CD14-positive monocyte (primary cell): ENCODE data around the gene MYOCD. TPM values are rescaled to one million over a fixed set of nuclear protein-coding genes. Genes with fewer than 3 reads are reported as not detected.

Experiments
- DNase-seq, 3 donors: peaks; one replicate each; pipeline ENCODE4 v3.0.0-alpha.2; 2011 to 2022
- H2AFZ ChIP-seq: 2 replicates; pipeline ENCODE4 v1.6.0; 2012; ENCODE audit warnings: mild to moderate bottlenecking, low read depth, low read length, inconsistent platforms; ENCODE audit not compliant: insufficient read depth, poor library complexity, severe bottlenecking
- H3K27ac ChIP-seq, 2 donors: 1 replicate in 1 of 2; 2 replicates in 1 of 2; pipeline ENCODE4 v1.5.1; 2012 to 2013; ENCODE audit warnings: low read length in 2 of 2, control low read depth in 1 of 2, inconsistent platforms in 1 of 2, low read depth in 1 of 2, mild to moderate bottlenecking in 1 of 2
- H3K27me3 ChIP-seq, 2 donors: one replicate each; pipeline versions ENCODE4 v1.6.0 to v1.6.1; 2011 to 2013; ENCODE audit warnings: low read length in 2 of 2; ENCODE audit not compliant: control insufficient read depth in 2 of 2, insufficient read depth in 2 of 2
- H3K36me3 ChIP-seq, 2 donors: replicated peaks in 1 of 2; 1 replicate in 1 of 2; 2 replicates in 1 of 2; pipeline versions ENCODE4 v1.5.1 to v1.6.1; 2012 to 2013; ENCODE audit warnings: low read length in 2 of 2, control low read depth in 1 of 2, inconsistent platforms in 1 of 2, mild to moderate bottlenecking in 1 of 2; ENCODE audit not compliant: insufficient read depth in 2 of 2, control insufficient read depth in 1 of 2
- H3K4me1 ChIP-seq, 2 donors: 1 replicate in 1 of 2; 2 replicates in 1 of 2; pipeline versions ENCODE4 v1.5.1 to v1.6.1; 2012 to 2013; ENCODE audit warnings: low read length in 2 of 2, control low read depth in 1 of 2, inconsistent platforms in 1 of 2, mild to moderate bottlenecking in 1 of 2, moderate library complexity in 1 of 2; ENCODE audit not compliant: insufficient read depth in 2 of 2, control insufficient read depth in 1 of 2
- H3K4me2 ChIP-seq: replicated peaks from 2 replicates; pipeline ENCODE3; 2012; ENCODE audit warnings: low read length, moderate library complexity, mild to moderate bottlenecking; ENCODE audit not compliant: poor library complexity, severe bottlenecking; ENCODE audit errors: extremely low read depth
- H3K4me3 ChIP-seq, 3 experiments: fragments of 200-600 bp in 1 of 3; sonication (generic) in 1 of 3; replicated peaks in 1 of 3; 1 replicate in 2 of 3; 2 replicates in 1 of 3; pipeline ENCODE4 v1.5.1; 2011 to 2013; ENCODE audit warnings: low read length in 3 of 3, mild to moderate bottlenecking in 3 of 3, control low read depth in 2 of 3, low read depth in 2 of 3, inconsistent platforms in 1 of 3, moderate library complexity in 1 of 3
- H3K79me2 ChIP-seq: 2 replicates; pipeline ENCODE4 v1.6.0; 2012; ENCODE audit warnings: mild to moderate bottlenecking, control low read depth, inconsistent platforms, low read length, moderate library complexity; ENCODE audit not compliant: insufficient read depth
- H3K9ac ChIP-seq: 2 replicates; pipeline ENCODE4 v1.6.0; 2017; ENCODE audit warnings: low read length, mild to moderate bottlenecking; ENCODE audit not compliant: insufficient read depth, poor library complexity, severe bottlenecking
- H3K9me3 ChIP-seq, 2 donors: replicated peaks in 1 of 2; 1 replicate in 1 of 2; 2 replicates in 1 of 2; pipeline versions ENCODE4 v1.5.1 to v1.6.1; 2012 to 2013; ENCODE audit warnings: low read length in 2 of 2, control low read depth in 1 of 2; ENCODE audit not compliant: control insufficient read depth in 1 of 2, insufficient read depth in 1 of 2
- H4K20me1 ChIP-seq: 2 replicates; pipeline ENCODE4 v1.6.0; 2012; ENCODE audit warnings: mild to moderate bottlenecking, low read length, control low read depth, moderate library complexity; ENCODE audit not compliant: insufficient read depth
- H3K27ac Mint-ChIP-seq, 7 donors: one replicate each; pipeline ENCODE4 v1.8.0; 2020; ENCODE audit warnings: mild to moderate bottlenecking in 7 of 7, mixed read lengths in 7 of 7, moderate library complexity in 6 of 7, inconsistent platforms in 2 of 7
- H3K27me3 Mint-ChIP-seq, 3 donors: one replicate each; pipeline ENCODE4 v1.8.0; 2021 to 2022; ENCODE audit warnings: low read depth in 3 of 3, mild to moderate bottlenecking in 3 of 3, mixed read lengths in 3 of 3, moderate library complexity in 3 of 3, inconsistent platforms in 1 of 3
- H3K36me3 Mint-ChIP-seq, 2 donors: one replicate each; pipeline ENCODE4 v1.8.0; 2020; ENCODE audit warnings: mixed read lengths in 2 of 2, inconsistent platforms in 1 of 2, mild to moderate bottlenecking in 1 of 2
- H3K4me1 Mint-ChIP-seq: one replicate; pipeline ENCODE4 v1.8.0; 2020; ENCODE audit warnings: mild to moderate bottlenecking, mixed read lengths
- H3K4me3 Mint-ChIP-seq, 2 donors: one replicate each; pipeline ENCODE4 v1.8.0; 2020; ENCODE audit warnings: mild to moderate bottlenecking in 2 of 2, mixed read lengths in 2 of 2, moderate library complexity in 1 of 2
- H3K9me3 Mint-ChIP-seq, 7 donors: one replicate each; pipeline ENCODE4 v1.8.0; 2020 to 2022; ENCODE audit warnings: mixed read lengths in 7 of 7, mild to moderate bottlenecking in 6 of 7, moderate library complexity in 6 of 7, inconsistent platforms in 2 of 7
- WGBS: methylation state at CpG from one replicate; pipeline ENCODE4 v1.1.5; 2013; ENCODE audit warnings: missing lambda C conversion rate; ENCODE audit not compliant: insufficient coverage; 5-methylcytosine and 5-hydroxymethylcytosine counted together
- intact Hi-C, 2 donors: fragments of 100-400 bp; cut with micrococcal nuclease; formaldehyde crosslinking; loops; one replicate each; pipeline versions ENCODE4 v1.15.0 to v1.15.1; 2023
- polyA plus RNA-seq, 3 donors: library from polyadenylated mRNA; depleted of rRNA in 1 of 3; unstranded in 2 of 3; stranded (reverse) in 1 of 3; fragments of 300-500 nt in 2 of 3; fragments of >200 nt in 1 of 3; fragmentation: Illumina TruSeq in 2 of 3; gene quantifications; 1 replicate in 2 of 3; 2 replicates in 1 of 3; pipeline ENCODE4 v1.2.3, GENCODE V29; 2012 to 2021
- TF ChIP-seq, protein P1 (sequence below): fragments of 200-600 bp; IDR thresholded peaks from one replicate; pipeline ENCODE4 v1.8.0; 2022; ENCODE audit warnings: antibody characterized with exemption, mild to moderate bottlenecking

MYOCD gene
- polyA plus RNA-seq, 3 donors = not detected

DNA sequence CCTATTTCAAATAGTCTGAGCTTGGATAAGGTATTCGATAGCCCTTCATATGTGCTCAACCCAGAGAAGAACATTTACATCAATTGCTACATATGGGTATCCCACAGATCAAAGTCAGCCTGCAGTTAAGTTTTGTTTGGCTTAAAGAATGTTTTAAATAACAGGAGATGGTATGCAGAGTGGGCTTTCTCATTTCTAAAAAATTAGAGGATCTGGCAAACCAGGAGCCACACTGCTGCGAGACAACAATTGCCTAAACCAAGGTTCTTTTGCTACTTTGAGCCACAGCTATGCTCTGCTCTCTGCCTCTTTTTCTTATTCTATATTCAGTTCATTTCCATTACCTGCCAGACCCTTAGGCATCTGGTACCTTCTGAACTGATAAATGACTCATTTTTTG, 93.4 kb downstream of the MYOCD start:
- Mint-ChIP-seq H3K27ac (no peak overlapping the region), H3K9me3 (peaks cover 0 to 11% (median 7%) of the 10 kb centered on the region in 7 donors), H3K27me3 (peaks cover 2 to 5% (median 2%) of the 10 kb centered on the region in 3 donors), H3K36me3 (no peaks in the 10 kb centered on the region), H3K4me3 (no peak overlapping the region), H3K4me1 (no peaks in the 10 kb centered on the region)
- no peaks in the 10 kb centered on the region for H3K4me1 ChIP-seq
- WGBS = 100% methylated on average over 1 of the region's 2 CpGs
- H3K27ac ChIP-seq = no peak overlapping the region
- DNase-seq = no peak
- H3K4me3 ChIP-seq = no peak overlapping the region
- no peak overlapping the region for H2AFZ ChIP-seq
- TF ChIP-seq, protein P1, sequence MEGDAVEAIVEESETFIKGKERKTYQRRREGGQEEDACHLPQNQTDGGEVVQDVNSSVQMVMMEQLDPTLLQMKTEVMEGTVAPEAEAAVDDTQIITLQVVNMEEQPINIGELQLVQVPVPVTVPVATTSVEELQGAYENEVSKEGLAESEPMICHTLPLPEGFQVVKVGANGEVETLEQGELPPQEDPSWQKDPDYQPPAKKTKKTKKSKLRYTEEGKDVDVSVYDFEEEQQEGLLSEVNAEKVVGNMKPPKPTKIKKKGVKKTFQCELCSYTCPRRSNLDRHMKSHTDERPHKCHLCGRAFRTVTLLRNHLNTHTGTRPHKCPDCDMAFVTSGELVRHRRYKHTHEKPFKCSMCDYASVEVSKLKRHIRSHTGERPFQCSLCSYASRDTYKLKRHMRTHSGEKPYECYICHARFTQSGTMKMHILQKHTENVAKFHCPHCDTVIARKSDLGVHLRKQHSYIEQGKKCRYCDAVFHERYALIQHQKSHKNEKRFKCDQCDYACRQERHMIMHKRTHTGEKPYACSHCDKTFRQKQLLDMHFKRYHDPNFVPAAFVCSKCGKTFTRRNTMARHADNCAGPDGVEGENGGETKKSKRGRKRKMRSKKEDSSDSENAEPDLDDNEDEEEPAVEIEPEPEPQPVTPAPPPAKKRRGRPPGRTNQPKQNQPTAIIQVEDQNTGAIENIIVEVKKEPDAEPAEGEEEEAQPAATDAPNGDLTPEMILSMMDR = no peak
- no peaks in the 10 kb centered on the region for H3K36me3 ChIP-seq
- H3K27me3 ChIP-seq = no peaks in the 10 kb centered on the region
- intact Hi-C loops = no loop called here
- H3K9ac ChIP-seq = no peak overlapping the region
- no peak overlapping the region for H3K4me2 ChIP-seq
- H3K79me2 ChIP-seq = no peaks in the 10 kb centered on the region
- H4K20me1 ChIP-seq = no peaks in the 10 kb centered on the region
- peaks cover 0 to 7% of the 10 kb centered on the region in 2 donors for H3K9me3 ChIP-seq

DNA sequence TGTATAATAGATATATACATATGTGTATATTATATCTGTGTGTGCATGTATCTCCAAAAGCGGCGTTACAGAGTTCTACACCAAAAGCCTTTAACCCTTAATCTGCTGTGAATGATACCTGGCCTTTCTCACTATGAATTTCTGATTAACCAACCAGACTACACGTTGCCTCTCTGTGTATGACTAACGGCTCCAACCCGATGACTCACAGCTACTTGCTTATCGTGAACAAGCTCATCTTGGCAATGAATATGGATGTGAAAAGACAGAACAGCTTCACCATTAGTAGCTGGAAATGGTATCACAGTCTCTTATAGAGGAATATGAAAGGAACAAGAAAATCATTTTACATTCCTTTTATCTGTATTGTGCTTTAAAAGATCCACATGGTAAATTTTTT, 99.9 kb downstream of the MYOCD start:
- H3K4me3 ChIP-seq = no peak overlapping the region
- H3K4me1 ChIP-seq = no peaks in the 10 kb centered on the region
- H3K9me3 Mint-ChIP-seq = peaks cover 0 to 15% (median 9%) of the 10 kb centered on the region in 7 donors
- H3K4me2 ChIP-seq = no peak overlapping the region
- no CpG with 5 or more reads among the region's 6 CpGs for WGBS
- H2AFZ ChIP-seq = no peak overlapping the region
- peaks cover 6 to 7% of the 10 kb centered on the region in 2 donors for H3K9me3 ChIP-seq
- H3K4me3 Mint-ChIP-seq = no peak overlapping the region
- H3K27ac Mint-ChIP-seq = no peak overlapping the region
- H4K20me1 ChIP-seq = no peaks in the 10 kb centered on the region
- H3K79me2 ChIP-seq = no peaks in the 10 kb centered on the region
- intact Hi-C loops = no loop called here
- H3K27me3 ChIP-seq = no peaks in the 10 kb centered on the region
- no peaks in the 10 kb centered on the region for H3K36me3 Mint-ChIP-seq
- H3K36me3 ChIP-seq = no peaks in the 10 kb centered on the region
- no peak for DNase-seq
- no peak overlapping the region for H3K9ac ChIP-seq
- peaks cover 0 to 3% (median 2%) of the 10 kb centered on the region in 3 donors for H3K27me3 Mint-ChIP-seq
- TF ChIP-seq, protein P1 = no peak
- no peak overlapping the region for H3K27ac ChIP-seq
- no peaks in the 10 kb centered on the region for H3K4me1 Mint-ChIP-seq
